ENCODE results near the gene PXYLP1. TPM values are rescaled to one million over a fixed set of nuclear protein-coding genes. Genes with fewer than 3 reads are reported as not detected.

The PXYLP1 gene
- total and polyA plus RNA-seq, 2 of the 8 experiments (the other 6 are each of a cell fraction or from before 2014, with no cell fraction given), result 19.4 to 20.6 TPM

DNA sequence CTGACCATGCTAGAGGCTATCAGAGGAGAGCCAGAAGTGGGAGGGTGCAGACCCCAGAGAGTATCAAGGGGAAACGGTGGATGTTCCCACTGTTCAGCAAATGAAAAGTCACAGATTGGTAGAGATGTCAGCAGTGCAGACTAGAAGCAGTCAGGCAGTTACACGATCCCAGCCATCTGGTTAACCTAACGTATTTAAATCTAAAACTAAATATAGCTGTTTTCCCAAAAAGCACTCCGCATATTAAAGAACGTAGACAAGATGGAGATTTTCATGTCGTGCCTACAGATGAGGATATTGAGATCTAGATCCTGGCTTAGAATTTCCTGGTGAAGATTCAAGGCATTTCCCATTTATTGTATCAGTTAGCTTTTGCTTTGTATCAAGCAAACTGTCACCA is 25.2 kb downstream of the PXYLP1 start:
- H2BK5ac ChIP-seq (ENCODE audit: low read depth, low read length), result no peak overlapping the region
- H2BK120ac ChIP-seq (replicated peaks; ENCODE audit: low read depth, low read length), result no peak overlapping the region
- H3K27me3 ChIP-seq (replicated peaks in 1 of 4; ENCODE audit: control insufficient read depth in 3 of 4, extremely low read depth in 1 of 4, insufficient read depth in 3 of 4, low read length in 3 of 4), result no peaks in the 10 kb centered on the region
- 92% methylated on average over 6 of the region's 6 CpGs; no CpG with 5 or more reads in 1 of the 2 experiments for WGBS, 2 experiments (ENCODE audit: extremely low coverage in 1 of 2, insufficient coverage in 1 of 2, insufficient read length in 1 of 2, insufficient replicate concordance in 2 of 2, low coverage in 1 of 2, low lambda C conversion rate in 2 of 2, missing lambda C conversion rate in 1 of 2)
- no peaks in the 10 kb centered on the region for H3K23me2 ChIP-seq (ENCODE audit: low read depth, low read length)
- ChIA-PET CTCF (ENCODE audit: partially characterized antibody) (interaction anchor here (0.8 to 6.3 kb wide), 16 partner anchors 10 to 257 kb away, joined by 3 to 80 read pairs (median 6); partner anchors contain the start of gene PXYLP1), POLR2A (ENCODE audit: partially characterized antibody) (interaction anchor here (0.7 to 2.0 kb wide), 2 partner anchors 10 to 25 kb away, joined by 3 to 12 read pairs; partner anchors contain the start of gene PXYLP1)
- no peak overlapping the region for H2BK12ac ChIP-seq (ENCODE audit: low read depth, low read length)
- 0 out of 4 replicates have a peak, but pooled peaks cover 0 to 2% of the 10 kb centered on the region in 2 experiments for H3K79me2 ChIP-seq (ENCODE audit: control insufficient read depth in 1 of 2, insufficient read depth in 2 of 2, low read length in 2 of 2)
- peaks cover 2% of the 10 kb centered on the region in 2 experiments for H4K20me1 ChIP-seq (replicated peaks in 1 of 2; ENCODE audit: control insufficient read depth in 1 of 2, insufficient read depth in 2 of 2, low read length in 2 of 2)
- no peak overlapping the region for H3K56ac ChIP-seq (replicated peaks; ENCODE audit: insufficient read length, low read depth, low read length)
- H2BK20ac ChIP-seq (ENCODE audit: low read length), result no peak overlapping the region
- peaks cover 0 to 5% (median 0%) of the 10 kb centered on the region in 4 experiments; a peak in 3 of 7 replicates for H3K4me1 ChIP-seq (replicated peaks in 1 of 4; ENCODE audit: control insufficient read depth in 3 of 4, insufficient read depth in 4 of 4, low read length in 3 of 4)
- H2AFZ ChIP-seq (ENCODE audit: low read length), result no peak overlapping the region
- H3K23ac ChIP-seq (ENCODE audit: insufficient read length), result no peak overlapping the region
- no peak overlapping the region for H2BK15ac ChIP-seq (ENCODE audit: low read length)
- no peak overlapping the region for H4K8ac ChIP-seq (ENCODE audit: extremely low read depth, insufficient read depth, low read length)
- peaks cover 0 to 5% (median 3%) of the 10 kb centered on the region in 4 experiments; a peak in 2 of 8 replicates for H3K36me3 ChIP-seq (ENCODE audit: control insufficient read depth in 2 of 4, insufficient read depth in 4 of 4, low read length in 3 of 4)
- no peak overlapping the region for H3K4me2 ChIP-seq (ENCODE audit: insufficient read depth in 1 of 2, low read depth in 2 of 2, low read length in 2 of 2)
- no peak overlapping the region for H3K4ac ChIP-seq (replicated peaks; ENCODE audit: insufficient read length, low read depth, low read length)
- H3K4me3 ChIP-seq (ENCODE audit: extremely low read depth in 1 of 4, insufficient read depth in 2 of 4, low read depth in 3 of 4, low read length in 4 of 4), result no peak overlapping the region
- no peak overlapping the region for H4K91ac ChIP-seq (replicated peaks; ENCODE audit: insufficient read length, low read length)
- DNase-seq (ENCODE audit: low read depth in 1 of 2, low spot score in 2 of 2), result no peak
- no peak overlapping the region for H3K18ac ChIP-seq (ENCODE audit: extremely low read depth, low read length)
- H3K9ac ChIP-seq (replicated peaks in 1 of 4; ENCODE audit: extremely low read depth in 1 of 4, low read depth in 3 of 4, low read length in 3 of 4), result no peak overlapping the region
- no peaks in the 10 kb centered on the region for H3K9me3 ChIP-seq (ENCODE audit: insufficient read depth in 2 of 2, low read depth in 1 of 2, low read length in 1 of 2)
- H4K5ac ChIP-seq (ENCODE audit: insufficient read length, low read depth, low read length), result no peak overlapping the region
- no peak overlapping the region for H2AK5ac ChIP-seq (ENCODE audit: low read depth, low read length)
- no peak overlapping the region for H3K14ac ChIP-seq (ENCODE audit: insufficient read length)
- no peaks in the 10 kb centered on the region; the same call in 1 of the 2 replicates for H3K79me1 ChIP-seq (ENCODE audit: low read depth, low read length)
- no peak overlapping the region for H3K27ac ChIP-seq (ENCODE audit: low read depth, low read length)
- no peak for FAIRE-seq
- no peak for TF ChIP-seq CHD1 (IDR thresholded peaks at IDR 0.05; ENCODE audit: low read depth, low read length)
- TF ChIP-seq GTF2F1 (IDR thresholded peaks at IDR 0.05; ENCODE audit: borderline replicate concordance, low read depth, low read length), result no peak
- TF ChIP-seq ZNF274 (IDR thresholded peaks at IDR 0.05; ENCODE audit: borderline replicate concordance, extremely low read depth, low read length), result no peak
- no peak for TF ChIP-seq MAX (IDR thresholded peaks at IDR 0.05)
- TF ChIP-seq, protein P1, sequence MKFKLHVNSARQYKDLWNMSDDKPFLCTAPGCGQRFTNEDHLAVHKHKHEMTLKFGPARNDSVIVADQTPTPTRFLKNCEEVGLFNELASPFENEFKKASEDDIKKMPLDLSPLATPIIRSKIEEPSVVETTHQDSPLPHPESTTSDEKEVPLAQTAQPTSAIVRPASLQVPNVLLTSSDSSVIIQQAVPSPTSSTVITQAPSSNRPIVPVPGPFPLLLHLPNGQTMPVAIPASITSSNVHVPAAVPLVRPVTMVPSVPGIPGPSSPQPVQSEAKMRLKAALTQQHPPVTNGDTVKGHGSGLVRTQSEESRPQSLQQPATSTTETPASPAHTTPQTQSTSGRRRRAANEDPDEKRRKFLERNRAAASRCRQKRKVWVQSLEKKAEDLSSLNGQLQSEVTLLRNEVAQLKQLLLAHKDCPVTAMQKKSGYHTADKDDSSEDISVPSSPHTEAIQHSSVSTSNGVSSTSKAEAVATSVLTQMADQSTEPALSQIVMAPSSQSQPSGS (IDR thresholded peaks at IDR 0.05; ENCODE audit: low read length), result no peak
- TF ChIP-seq, protein P2, sequence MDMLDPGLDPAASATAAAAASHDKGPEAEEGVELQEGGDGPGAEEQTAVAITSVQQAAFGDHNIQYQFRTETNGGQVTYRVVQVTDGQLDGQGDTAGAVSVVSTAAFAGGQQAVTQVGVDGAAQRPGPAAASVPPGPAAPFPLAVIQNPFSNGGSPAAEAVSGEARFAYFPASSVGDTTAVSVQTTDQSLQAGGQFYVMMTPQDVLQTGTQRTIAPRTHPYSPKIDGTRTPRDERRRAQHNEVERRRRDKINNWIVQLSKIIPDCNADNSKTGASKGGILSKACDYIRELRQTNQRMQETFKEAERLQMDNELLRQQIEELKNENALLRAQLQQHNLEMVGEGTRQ (IDR thresholded peaks at IDR 0.05; ENCODE audit: low read length), result no peak
- TF ChIP-seq TBP (IDR thresholded peaks at IDR 0.05; ENCODE audit: low read depth, low read length), result no peak
- no peak for TF ChIP-seq RFX5 (IDR thresholded peaks at IDR 0.05; ENCODE audit: borderline replicate concordance, low read depth, low read length)
- TF ChIP-seq BRCA1 (IDR thresholded peaks at IDR 0.05; ENCODE audit: low read depth, low read length), result no peak
- TF ChIP-seq CTBP2 (IDR thresholded peaks at IDR 0.05; ENCODE audit: borderline replicate concordance, insufficient read depth, insufficient read length, low read length), result no peak
- no peak for TF ChIP-seq CBX5 (IDR thresholded peaks at IDR 0.05; ENCODE audit: low read depth, low read length)
